ENCODE measurements around the gene YTHDC1.

- TF ChIP-seq CTCF (IDR thresholded peaks at IDR 0.05) (no peak), EP300 (IDR thresholded peaks at IDR 0.05) (no peak), POLR2A (IDR thresholded peaks at IDR 0.05) (no peak)
Observed at GRCh38 chr4:68272380-68272779, 77.5 kb downstream of the YTHDC1 start.
